ENCODE measurements around the gene C12orf43.
A peak's percentile ranks its signal among the peaks of the same experiment; 100 is the strongest.
"Not testable (repeated sequence)": the region's sequence is repeated elsewhere in the genome, so short reads cannot be mapped to it uniquely, and the experiment has no call there.

C12orf43 gene

DNA sequence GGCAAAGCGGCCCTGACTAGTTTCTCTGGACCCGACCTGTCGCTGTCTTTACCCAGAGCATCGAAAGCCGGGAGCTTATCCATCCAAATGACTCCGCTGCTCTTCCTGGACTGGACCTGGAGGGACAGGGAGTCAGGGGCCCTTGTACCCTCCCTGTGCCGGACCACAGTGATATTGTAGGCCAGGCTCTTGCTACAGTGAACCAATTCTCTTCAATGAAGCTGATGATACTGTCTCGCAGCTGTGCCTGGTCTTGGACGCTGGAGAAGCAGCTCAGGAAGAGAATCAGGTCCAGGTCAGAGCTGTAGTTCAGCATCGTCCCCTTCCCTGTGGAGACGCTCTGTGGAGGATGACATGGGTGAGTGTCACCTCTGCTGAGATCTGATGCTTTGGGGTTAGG lies 37.4 kb upstream of the C12orf43 start:
- Histone ChIP-seq H3K4me3 (no peak overlapping the region), H3K27me3 (no peaks in the 10 kb centered on the region), H3K36me3 (no peaks in the 10 kb centered on the region), H3K4me2 (no peak overlapping the region), H3K9ac (no peak overlapping the region), H3K27ac (no peak overlapping the region), H3K9me3 (no peaks in the 10 kb centered on the region), H3K4me1 (no peaks in the 10 kb centered on the region), H4K20me1 (no peaks in the 10 kb centered on the region)
- no peak for TF ChIP-seq Cebpa-rat (IDR thresholded peaks at IDR 0.05)

- Histone ChIP-seq H3K4me3 (no peak overlapping the region), H3K27me3 (no peaks in the 10 kb centered on the region), H3K4me1 (no peaks in the 10 kb centered on the region), H4K20me1 (no peaks in the 10 kb centered on the region), H3K9me3 (no peaks in the 10 kb centered on the region), H3K27ac (no peak overlapping the region), H3K36me3 (no peaks in the 10 kb centered on the region), H3K9ac (no peak overlapping the region), H3K4me2 (no peak overlapping the region)
- no peak for TF ChIP-seq Cebpa-rat (IDR thresholded peaks at IDR 0.05)
Observed at GRCh38 chr12:121050725-121051124, 34.4 kb upstream of the C12orf43 start.

- Histone ChIP-seq H3K4me1 (no peaks in the 10 kb centered on the region), H4K20me1 (no peaks in the 10 kb centered on the region), H3K27me3 (no peaks in the 10 kb centered on the region), H3K9me3 (no peaks in the 10 kb centered on the region), H3K4me3 (no peak overlapping the region), H3K9ac (no peak overlapping the region), H3K27ac (no peak overlapping the region), H3K36me3 (no peaks in the 10 kb centered on the region), H3K4me2 (no peak overlapping the region)
- TF ChIP-seq Cebpa-rat (IDR thresholded peaks at IDR 0.05), result no peak
Observed at GRCh38 chr12:121048442-121048841, 32.2 kb upstream of the C12orf43 start.

GRCh38 chr12:121047400-121047799 lies 31.1 kb upstream of the C12orf43 start:
- H3K9ac ChIP-seq, H3K4me2 ChIP-seq, H3K36me3 ChIP-seq, H3K27ac ChIP-seq, H3K9me3 ChIP-seq, H4K20me1 ChIP-seq, H3K27me3 ChIP-seq, H3K4me1 ChIP-seq, H3K4me3 ChIP-seq: not testable (repeated sequence)

DNA sequence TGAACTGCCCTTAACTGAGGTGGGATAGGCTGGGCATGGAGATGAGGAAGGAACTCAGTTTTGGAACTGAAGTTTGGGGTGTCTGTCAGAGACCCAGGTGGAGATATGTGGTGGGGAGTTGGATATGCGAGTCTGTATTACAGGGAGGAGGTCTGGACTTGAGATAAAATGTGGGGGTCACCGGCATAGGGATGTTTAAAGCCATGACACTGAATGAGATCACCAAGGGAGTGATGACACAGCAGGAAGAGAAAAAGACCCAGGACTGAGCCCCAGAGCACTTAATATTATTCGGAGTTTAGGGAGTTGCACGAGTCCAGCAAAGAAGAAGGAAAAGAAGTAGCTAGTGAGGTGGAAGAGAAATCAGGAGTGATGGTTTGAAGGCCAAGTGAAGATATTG lies 26.8 kb upstream of the C12orf43 start:
- no peak for TF ChIP-seq Cebpa-rat (IDR thresholded peaks at IDR 0.05)
- H3K9ac ChIP-seq, result no peak overlapping the region

DNA sequence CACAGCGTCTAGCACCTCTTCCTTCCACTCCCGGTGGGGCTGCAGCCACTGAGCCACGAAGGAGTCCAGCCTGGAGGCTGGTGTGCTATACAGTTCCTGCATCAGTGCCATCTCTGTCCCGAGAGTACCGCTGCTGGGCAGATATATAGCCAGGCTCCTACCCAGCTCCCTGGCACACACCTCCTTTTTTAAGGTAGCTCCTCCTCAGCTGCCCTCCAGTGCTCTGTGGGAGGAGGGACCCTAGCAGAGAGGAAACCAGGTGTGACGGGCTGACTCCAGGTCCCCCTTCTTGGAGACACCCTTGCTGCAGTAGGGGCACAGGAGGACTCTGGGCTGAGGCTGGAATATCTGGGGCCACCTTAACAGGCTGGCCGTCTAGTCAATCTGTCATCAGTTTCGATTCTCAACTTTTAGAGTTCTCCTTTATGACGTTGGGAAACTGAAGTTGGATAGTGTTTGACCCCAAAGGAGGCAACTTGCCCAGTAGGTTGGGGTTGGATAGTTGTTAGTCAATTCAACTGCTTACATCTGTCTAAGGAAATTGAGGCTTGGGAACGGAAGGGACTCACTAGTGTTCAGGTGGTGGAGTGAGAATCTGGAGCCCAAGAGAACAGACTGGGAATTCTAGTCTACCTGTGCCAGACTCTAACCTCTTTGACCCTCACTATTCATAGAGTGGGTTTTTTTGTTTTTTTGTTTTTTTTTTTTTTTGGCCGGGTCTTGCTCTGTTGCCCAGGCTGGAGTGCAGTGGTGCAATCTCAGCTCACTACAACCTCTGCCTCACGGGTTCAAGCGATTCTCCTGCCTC lies 22.8 kb upstream of the C12orf43 start, which contains the start of gene OASL:
Gene OASL (minus strand): TSS at position 386 of the 808 bp plus-strand sequence. CDS start 275 bp downstream, at position 111.
- Histone ChIP-seq H3K4me3 (peak within 1 kb of the TSS; percentile 30; the same call in 1 of the 2 replicates), H3K9ac (no peak within 1 kb of the TSS), H3K27me3 (no peaks in the 10 kb centered on the region), H3K4me1 (peaks cover 22% of the 10 kb centered on the region), H4K20me1 (no peaks in the 10 kb centered on the region), H3K27ac (no peak within 1 kb of the TSS), H3K4me2 (peak within 1 kb of the TSS; percentile 64), H3K9me3 (no peaks in the 10 kb centered on the region), H3K36me3 (no peaks in the 10 kb centered on the region)
- TF ChIP-seq Cebpa-rat (IDR thresholded peaks at IDR 0.05), result no peak

More for the DNA sequence above, 26.8 kb upstream of the C12orf43 start:
- Histone ChIP-seq H3K4me3 (no peak overlapping the region), H3K27me3 (no peaks in the 10 kb centered on the region), H3K9me3 (no peaks in the 10 kb centered on the region), H3K4me1 (peaks cover 9% of the 10 kb centered on the region), H3K4me2 (no peak overlapping the region), H3K27ac (no peak overlapping the region), H4K20me1 (no peaks in the 10 kb centered on the region), H3K36me3 (no peaks in the 10 kb centered on the region)

DNA sequence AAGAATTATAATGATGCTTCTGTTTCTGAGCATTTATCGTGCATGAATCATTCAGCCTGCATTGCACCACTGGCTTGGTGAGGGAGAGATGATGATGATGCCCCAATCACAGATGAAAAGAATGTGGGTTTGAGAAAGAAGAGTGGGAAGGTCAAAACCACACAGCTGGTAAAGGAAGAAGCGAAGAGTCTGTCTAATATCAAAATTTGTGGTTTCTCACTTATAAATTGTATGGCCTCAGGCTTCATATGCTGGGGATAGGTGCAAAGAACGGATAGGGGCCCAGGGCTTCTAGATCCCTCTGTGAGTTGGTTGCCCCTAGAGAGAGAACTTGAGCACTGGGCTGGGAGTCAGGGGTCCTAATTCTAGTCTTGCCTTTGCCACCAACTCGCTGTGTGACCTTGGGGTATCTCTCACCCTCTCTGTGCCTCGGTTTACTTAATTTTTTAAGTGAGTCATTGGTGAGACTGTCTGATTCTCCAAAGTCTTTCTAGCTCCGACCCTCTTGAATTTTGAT lies 20.6 kb upstream of the C12orf43 start:
- Histone ChIP-seq H3K27ac (no peak overlapping the region), H3K9ac (no peak overlapping the region), H3K36me3 (no peaks in the 10 kb centered on the region), H3K9me3 (no peaks in the 10 kb centered on the region), H3K4me2 (peak overlapping the region; percentile 24), H3K27me3 (no peaks in the 10 kb centered on the region), H4K20me1 (no peaks in the 10 kb centered on the region), H3K4me1 (peaks cover 22% of the 10 kb centered on the region), H3K4me3 (no peak overlapping the region)
- TF ChIP-seq Cebpa-rat (IDR thresholded peaks at IDR 0.05), result no peak

GRCh38 chr12:121034616-121035305 lies 18.5 kb upstream of the C12orf43 start:
- Histone ChIP-seq H3K27ac (no peak overlapping the region), H3K4me2 (no peak overlapping the region), H3K9ac (no peak overlapping the region), H3K27me3 (no peaks in the 10 kb centered on the region), H3K9me3 (no peaks in the 10 kb centered on the region), H3K4me1 (peaks cover 22% of the 10 kb centered on the region), H4K20me1 (no peaks in the 10 kb centered on the region), H3K36me3 (no peaks in the 10 kb centered on the region), H3K4me3 (no peak overlapping the region)
- TF ChIP-seq Cebpa-rat (IDR thresholded peaks at IDR 0.05), result no peak

GRCh38 chr12:121033625-121034349 lies 17.5 kb upstream of the C12orf43 start:
- no peaks in the 10 kb centered on the region for H3K36me3 ChIP-seq
- H3K27me3 ChIP-seq, result no peaks in the 10 kb centered on the region
- no peaks in the 10 kb centered on the region for H3K9me3 ChIP-seq
- no peaks in the 10 kb centered on the region for H4K20me1 ChIP-seq
- H3K9ac ChIP-seq, result no peak overlapping the region
- no peak overlapping the region for H3K27ac ChIP-seq
- TF ChIP-seq Cebpa-rat (IDR thresholded peaks at IDR 0.05), result no peak
- H3K4me1 ChIP-seq, result peaks cover 19% of the 10 kb centered on the region
- no peak overlapping the region for H3K4me3 ChIP-seq
- H3K4me2 ChIP-seq, result no peak overlapping the region
